NCI-H524 treated with DMSO at 0.1 percent for 48 hours (cell line): Measurements from ENCODE around the gene CTPS2.

Source experiments
- DNase-seq: peaks from one replicate; lab custom pipeline; 2025; lab: John Stamatoyannopoulos, UW

CTPS2 gene

GRCh38 chrX:16711893-16712547 is 449 bp downstream of the CTPS2 start:
- DNase-seq, result no peak

GRCh38 chrX:16711219-16711811 is 1.2 kb downstream of the CTPS2 start:
- no peak for DNase-seq

- DNase-seq, result no peak
Measured at GRCh38 chrX:16708016-16708415, 4.5 kb downstream of the CTPS2 start.

GRCh38 chrX:16705370-16705769 is 7.1 kb downstream of the CTPS2 start:
- DNase-seq, result no peak

- no peak for DNase-seq
Measured at GRCh38 chrX:16702700-16703599, 9.5 kb downstream of the CTPS2 start.

GRCh38 chrX:16700734-16701133 is 11.7 kb downstream of the CTPS2 start:
- DNase-seq, result no peak

GRCh38 chrX:16699389-16699788 is 13.1 kb downstream of the CTPS2 start:
- no peak for DNase-seq

- no peak for DNase-seq
Measured at GRCh38 chrX:16696956-16697355, 15.5 kb downstream of the CTPS2 start.

- no peak for DNase-seq
Measured at GRCh38 chrX:16695079-16695676, 17.3 kb downstream of the CTPS2 start.

GRCh38 chrX:16687514-16687913 is 25.0 kb downstream of the CTPS2 start:
- no peak for DNase-seq

GRCh38 chrX:16683007-16683664 is 29.3 kb downstream of the CTPS2 start:
- no peak for DNase-seq

GRCh38 chrX:16678689-16679088 is 33.8 kb downstream of the CTPS2 start:
- no peak for DNase-seq

- no peak for DNase-seq
Measured at GRCh38 chrX:16671005-16671404, 41.5 kb downstream of the CTPS2 start.

- no peak for DNase-seq
Measured at GRCh38 chrX:16666541-16666940, 45.9 kb downstream of the CTPS2 start.

- no peak for DNase-seq
Measured at GRCh38 chrX:16665089-16665488, 47.4 kb downstream of the CTPS2 start.

- DNase-seq, result no peak
Measured at GRCh38 chrX:16664626-16665025, 47.8 kb downstream of the CTPS2 start.

GRCh38 chrX:16664074-16664473 is 48.4 kb downstream of the CTPS2 start:
- peak; percentile 21 for DNase-seq

GRCh38 chrX:16662402-16662801 is 50.1 kb downstream of the CTPS2 start:
- DNase-seq, result no peak

- no peak for DNase-seq
Measured at GRCh38 chrX:16661495-16661894, 51.0 kb downstream of the CTPS2 start.

GRCh38 chrX:16659321-16659720 is 53.1 kb downstream of the CTPS2 start:
- DNase-seq, result no peak

GRCh38 chrX:16658284-16658683 is 54.2 kb downstream of the CTPS2 start:
- no peak for DNase-seq

GRCh38 chrX:16654093-16654492 is 58.4 kb downstream of the CTPS2 start:
- DNase-seq, result no peak
